Islet of Langerhans (tissue), 1 donor: ENCODE measurements around the gene TIGIT.
A peak's percentile ranks its signal among the peaks of the same experiment; 100 is the strongest.

Experiments
- FAIRE-seq: peaks from one replicate; lab custom pipeline; 2011; peaks lifted over from hg19 to GRCh38; lab: Jason Lieb, UNC

The TIGIT gene

GRCh38 chr3:114313426-114313825 is 19.6 kb downstream of the TIGIT start:
- no peak for FAIRE-seq

DNA sequence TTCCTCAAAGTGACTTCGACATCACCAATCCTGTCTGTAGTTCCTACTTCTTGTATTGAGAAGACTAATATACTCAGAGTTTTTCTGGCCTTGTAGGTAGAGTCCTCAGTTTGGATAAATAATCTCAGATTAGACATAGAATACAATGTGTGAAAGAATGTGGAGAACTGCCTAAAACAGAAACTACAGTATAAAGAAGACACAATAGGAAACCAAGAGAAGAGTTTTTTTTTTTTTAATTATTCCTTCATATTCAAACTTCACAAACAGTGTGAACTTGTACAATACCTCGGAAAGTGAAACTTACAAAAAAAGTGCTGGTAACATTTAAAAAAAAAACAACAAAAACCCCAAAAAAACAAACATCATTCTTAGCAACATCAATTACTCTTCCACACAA is 20.5 kb downstream of the TIGIT start:
- peak; percentile 65 for FAIRE-seq

DNA sequence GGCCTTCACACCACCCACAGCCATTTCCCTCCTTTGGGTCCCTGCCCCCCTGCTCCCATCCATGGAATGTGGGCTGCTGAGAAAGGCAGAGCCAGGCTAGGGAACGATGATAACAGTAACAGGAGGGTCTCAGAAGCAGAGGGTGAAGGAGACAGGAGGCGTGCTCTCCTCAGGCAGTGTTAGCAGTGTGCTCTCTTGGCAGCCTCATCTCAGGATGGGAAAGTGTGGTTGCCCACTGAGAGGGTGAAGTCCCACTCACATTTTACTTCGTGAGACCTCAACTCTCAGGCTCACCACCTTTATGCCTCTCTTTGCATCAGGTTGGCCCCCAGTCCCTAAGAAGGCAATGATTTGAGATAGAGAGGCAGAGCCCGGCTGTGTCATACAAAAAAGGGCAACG is 24.5 kb downstream of the TIGIT start:
- no peak for FAIRE-seq

GRCh38 chr3:114319453-114319852 is 25.6 kb downstream of the TIGIT start:
- no peak for FAIRE-seq

GRCh38 chr3:114320246-114320645 is 26.4 kb downstream of the TIGIT start:
- no peak for FAIRE-seq

- FAIRE-seq, result no peak
These were observed 29.9 kb downstream of the TIGIT start for GRCh38 chr3:114323546-114324254.

DNA sequence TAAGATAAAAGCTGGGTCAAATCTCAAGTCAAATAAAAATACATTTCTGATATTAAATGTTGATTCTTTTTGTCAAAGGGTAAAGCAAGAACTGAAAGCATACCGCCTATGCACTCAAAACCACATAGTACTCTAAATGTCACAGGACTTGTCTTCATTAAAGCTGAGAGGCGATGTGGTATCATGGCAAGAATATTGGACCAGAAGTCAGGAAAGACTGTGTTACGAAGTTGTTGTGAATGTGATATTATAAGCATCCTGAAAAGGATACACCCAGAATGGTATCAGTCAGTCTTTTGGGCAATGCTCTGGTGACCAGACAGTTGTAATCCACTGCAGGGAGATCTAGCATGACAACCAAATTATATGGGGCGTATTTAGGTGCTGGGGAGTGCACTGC is 33.8 kb downstream of the TIGIT start:
- no peak for FAIRE-seq

DNA sequence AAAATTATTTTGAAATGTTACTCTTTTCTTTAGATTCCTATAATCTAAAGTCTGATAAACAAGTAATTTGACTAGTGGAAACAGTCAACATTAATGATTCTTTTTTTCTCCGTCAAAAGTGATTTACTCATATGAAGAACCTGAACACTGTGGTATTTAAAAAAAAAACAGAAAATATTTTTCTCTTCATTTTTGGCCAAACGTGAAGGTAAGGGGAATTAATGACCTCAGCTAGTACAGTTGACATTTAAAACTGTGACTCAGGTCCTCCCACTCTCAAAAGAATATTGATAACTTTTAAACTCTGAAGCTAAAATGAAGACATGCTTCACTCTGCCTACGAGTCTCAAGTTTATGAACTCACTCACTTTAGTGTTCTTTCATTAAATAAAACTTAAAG is 34.5 kb downstream of the TIGIT start:
- FAIRE-seq, result no peak

GRCh38 chr3:114329823-114330222 is 36.0 kb downstream of the TIGIT start:
- FAIRE-seq, result no peak

DNA sequence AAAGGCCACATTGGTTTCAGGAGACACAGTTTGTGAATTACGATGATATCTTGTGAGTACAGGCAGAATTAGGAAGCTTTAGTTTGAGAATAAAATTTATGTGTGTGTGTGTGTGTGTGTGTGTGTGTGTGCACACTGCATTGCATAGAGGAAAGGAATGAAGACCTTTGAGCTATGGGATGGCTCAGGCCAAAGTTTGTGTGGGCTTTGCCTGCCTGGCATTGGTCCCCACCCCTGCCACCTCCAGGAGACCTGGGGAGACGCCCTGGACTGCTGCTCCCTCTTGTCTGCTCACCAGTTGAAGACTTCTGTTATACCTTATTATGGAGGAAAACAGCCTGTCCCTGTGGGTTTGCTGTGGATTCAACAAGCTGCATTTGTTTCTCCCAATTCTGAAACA is 37.2 kb downstream of the TIGIT start:
- FAIRE-seq, result no peak

DNA sequence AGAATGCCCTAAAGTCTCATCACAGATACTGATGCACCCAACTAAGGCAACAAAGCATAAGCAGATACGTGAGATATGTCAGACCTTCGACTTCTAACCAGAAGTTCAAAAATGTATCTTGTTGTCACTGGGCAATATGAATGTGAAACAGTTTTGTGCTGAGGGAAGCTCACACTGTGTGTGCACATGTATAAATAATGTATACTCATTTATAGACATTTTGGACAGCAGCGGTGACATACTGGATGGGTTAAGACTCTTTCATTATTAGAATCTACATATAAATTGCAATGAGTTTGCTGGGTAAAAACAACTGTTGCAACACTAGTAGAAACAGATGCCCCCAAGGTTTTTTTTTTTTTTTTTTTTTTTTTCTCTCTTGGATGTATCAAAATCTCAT is 37.9 kb downstream of the TIGIT start:
- no peak for FAIRE-seq

DNA sequence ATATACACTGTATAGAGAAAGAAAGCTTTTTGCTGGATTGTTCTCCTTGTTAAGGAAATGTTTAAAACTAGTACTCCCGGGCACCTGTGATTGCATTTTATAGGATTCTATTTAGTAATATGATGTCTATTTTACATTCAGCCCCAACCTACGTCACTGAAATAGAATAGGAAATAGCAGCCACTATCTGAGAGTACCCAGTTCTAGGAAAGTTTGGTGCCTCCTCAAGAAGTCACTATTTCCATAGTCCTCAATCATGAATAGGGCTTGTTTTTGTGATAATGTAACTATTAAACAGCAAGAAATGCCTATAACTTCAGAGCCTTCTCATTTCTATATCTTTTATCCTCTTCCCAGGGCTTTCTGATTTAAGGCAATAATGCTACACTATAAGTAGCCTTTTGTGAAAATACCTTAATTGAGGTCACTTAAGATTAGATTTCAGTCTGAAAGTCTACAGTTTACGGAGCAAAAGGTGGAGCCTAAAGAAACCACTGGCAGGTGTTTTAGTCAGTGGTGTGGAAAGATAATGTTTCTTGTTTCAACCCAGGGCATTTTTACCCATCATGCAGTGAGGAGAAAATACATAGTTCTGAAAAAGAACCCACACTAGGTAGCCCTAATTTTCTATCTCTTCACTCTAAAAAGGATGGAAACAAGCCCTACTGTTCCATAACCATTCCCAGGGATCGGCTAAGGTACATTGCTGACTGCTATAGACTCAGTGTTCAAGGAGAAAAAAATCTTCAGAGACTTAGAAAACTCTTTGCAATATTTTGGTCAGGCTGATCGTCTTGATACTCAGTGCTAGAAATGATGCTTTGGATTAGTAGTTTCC is 38.7 kb downstream of the TIGIT start:
- FAIRE-seq, result no peak

DNA sequence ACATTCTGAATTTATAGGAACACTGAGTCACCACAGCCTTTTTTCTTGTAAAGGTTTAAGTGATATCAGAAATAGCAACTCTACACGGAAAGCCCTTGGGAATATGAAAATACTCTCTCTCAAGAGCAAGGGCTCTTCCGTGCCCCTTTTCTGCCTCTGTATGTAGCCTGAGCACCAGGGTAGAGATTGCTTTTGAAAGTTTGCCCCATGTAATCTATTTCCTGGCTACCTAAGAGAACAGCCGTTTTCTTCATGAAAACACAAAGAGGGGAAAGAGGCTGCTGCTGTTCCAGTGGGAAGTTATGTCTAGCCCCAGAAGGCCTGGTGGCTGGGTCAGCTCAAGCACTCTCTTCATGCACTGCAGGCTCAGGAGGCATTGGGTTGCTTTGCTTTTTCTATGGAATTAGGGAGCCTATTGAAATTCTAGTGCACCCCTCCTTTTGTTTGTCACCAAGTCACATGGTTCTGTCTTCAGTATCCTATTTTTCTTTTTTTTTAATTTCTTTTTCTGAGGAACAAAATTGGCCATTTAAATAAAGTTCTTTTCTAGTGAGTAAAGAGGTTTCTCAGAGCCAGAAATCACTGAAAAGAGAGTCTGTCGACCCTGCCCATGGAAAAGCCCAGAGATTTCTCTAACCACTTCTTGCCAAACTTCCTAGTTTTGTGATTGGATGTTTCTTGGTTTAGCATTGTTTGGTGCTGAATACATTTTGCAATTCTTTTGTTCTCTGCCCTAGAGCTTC is 39.5 kb downstream of the TIGIT start:
- no peak for FAIRE-seq

- no peak for FAIRE-seq
These were observed 40.1 kb downstream of the TIGIT start for GRCh38 chr3:114333923-114334240.

GRCh38 chr3:114336122-114336697 is 42.4 kb downstream of the TIGIT start:
- peak; percentile 79 for FAIRE-seq

- no peak for FAIRE-seq
These were observed 43.0 kb downstream of the TIGIT start for GRCh38 chr3:114336857-114337256.

DNA sequence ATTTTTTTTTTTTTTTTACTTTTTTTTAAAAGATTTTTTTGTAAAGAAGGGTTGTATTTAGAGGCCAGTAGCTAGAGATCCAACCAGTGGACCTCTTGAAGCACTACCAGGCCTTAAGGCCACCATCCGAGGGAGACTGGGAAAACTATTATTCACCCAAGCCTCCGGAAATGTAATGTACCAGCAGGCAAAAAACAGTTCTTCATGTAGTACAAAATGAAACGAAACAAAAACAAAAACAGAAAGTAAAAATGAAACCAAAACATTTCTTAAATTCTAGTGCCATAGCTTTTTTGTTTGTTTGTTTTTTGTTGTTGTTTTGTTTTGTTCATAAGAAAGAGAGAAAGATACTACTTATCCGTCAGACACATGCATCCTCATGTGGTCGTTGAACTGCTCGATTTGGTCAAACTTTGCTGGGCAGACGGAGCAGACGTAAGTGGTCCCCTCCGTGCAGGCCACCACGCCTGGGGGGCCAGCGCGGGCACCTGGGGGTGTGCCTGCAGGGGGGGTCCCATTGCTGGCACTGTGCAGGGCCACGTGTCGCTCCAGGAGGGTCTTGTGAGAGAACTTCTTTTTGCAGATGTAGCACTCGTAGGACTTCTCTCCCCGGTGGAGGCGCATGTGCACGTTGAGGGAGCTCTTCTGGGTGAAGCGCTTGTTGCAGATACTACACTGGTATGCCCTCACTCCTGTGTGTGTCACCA is 45.0 kb downstream of the TIGIT start:
- no peak for FAIRE-seq

GRCh38 chr3:114344492-114344891 is 50.7 kb downstream of the TIGIT start:
- FAIRE-seq, result no peak

GRCh38 chr3:114350271-114350670 is 56.4 kb downstream of the TIGIT start:
- no peak for FAIRE-seq

- no peak for FAIRE-seq
These were observed 56.9 kb downstream of the TIGIT start for GRCh38 chr3:114350690-114351089.

DNA sequence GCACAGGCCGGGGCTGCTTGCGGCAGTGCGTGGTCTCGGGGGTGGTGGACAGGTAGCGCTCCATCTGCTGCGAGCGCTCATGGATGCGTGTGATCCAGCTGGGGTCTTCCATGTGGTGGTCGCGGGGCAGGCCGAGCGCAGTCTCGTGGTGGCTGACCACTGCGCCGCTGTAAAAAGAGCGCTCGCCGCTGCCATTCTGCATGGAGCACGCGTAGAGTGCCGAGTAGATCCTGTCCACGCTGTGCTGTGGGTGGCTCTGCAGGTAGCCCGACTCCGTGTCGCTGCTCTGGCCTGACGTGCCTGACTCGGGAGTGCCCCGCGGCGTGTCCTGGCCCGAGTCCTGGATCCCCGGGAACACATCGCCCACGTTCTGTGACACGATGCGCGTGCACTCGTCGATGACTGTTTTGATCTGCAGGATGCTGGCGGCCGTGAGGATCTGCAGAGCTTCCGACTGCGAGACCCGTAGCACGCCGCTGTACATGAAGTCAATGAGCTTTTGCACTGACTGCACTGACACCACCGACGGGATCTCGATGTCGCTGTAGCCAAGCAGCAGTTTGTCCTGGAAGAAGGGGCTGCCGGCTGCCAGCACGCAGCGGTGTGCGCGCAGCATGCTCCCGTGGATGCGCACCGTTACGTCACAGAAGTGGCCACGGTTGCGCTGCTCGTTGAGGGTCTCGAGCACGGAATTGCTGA is 57.4 kb downstream of the TIGIT start:
- no peak for FAIRE-seq

DNA sequence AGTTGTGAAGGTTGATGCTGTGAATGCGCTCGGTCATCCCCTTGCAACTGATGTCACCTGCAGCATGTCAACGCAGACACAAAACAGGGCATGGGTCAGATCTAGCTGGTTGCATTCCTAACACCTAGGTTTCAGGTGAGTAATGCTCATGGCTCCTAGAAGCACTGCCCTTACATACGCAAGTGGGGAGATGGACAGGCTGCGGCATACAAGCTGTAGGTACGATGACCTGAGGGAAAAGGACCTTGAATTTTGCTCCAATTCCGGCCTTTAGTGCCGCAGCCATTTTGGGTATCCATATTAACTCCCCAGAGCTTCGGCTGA is 58.0 kb downstream of the TIGIT start:
- no peak for FAIRE-seq
